Brain pericyte (primary cell): Measurements from ENCODE around the gene OGG1.

ENCODE experiments used
- DNase-seq: peaks from one replicate; pipeline ENCODE4 v3.0.0-alpha.2; 2012; ENCODE audit warnings: low read depth, low spot score

Gene OGG1

DNA sequence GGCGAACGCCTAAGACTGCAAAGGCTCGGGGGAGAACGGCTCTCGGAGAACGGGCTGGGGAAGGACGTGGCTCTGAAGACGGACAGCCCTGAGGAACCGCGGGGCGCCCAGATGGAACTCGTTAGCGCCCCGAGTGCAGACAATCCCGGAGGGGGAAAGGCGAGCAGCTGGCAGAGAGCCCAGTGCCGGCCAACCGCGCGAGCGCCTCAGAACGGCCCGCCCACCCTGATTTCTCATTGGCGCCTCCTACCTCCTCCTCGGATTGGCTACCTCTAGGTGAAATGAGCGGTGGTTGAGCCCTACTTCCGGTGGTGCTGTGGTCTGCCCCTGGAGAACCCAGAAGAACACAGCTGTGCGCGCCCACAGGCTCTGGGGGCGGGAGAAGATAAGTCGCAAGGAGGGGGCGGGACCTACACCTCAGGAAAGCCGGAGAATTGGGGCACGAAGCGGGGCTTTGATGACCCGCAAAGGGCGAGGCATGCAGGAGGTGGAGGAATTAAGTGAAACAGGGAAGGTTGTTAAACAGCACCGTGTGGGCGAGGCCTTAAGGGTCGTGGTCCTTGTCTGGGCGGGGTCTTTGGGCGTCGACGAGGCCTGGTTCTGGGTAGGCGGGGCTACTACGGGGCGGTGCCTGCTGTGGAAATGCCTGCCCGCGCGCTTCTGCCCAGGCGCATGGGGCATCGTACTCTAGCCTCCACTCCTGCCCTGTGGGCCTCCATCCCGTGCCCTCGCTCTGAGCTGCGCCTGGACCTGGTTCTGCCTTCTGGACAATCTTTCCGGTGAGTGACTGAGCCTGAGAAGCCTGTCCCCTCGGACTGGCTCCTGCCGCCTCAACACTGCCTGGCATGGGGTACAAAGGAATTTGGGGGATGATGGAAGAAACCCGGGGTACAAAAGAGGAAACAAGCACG lies at the start of gene OGG1:
TSS of gene OGG1 (plus strand) at position 308 of the 911 bp plus-strand sequence. CDS start at position 643, 335 bp downstream.
- peak; percentile 97 for DNase-seq

DNA sequence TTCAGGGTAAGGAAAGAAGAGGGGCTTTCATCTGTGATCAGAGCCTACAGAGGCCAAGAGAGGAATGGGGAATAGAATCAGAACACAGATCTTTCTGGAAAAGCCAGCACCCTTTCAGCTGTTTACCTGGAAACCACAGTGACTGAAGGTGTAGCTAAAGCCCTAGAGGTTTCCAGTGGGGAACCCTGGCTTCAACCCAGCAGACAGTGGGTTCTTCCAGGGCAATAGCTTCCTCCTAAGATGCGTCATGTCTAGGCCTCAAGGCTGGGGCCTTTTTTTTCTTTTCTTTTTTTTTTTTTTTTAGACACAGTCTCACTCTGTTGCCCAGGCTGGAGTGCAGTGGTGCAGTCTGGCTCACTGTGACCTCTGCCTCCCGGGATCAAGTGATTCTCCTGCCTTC lies 49.2 kb upstream of the OGG1 start:
- no peak for DNase-seq

DNA sequence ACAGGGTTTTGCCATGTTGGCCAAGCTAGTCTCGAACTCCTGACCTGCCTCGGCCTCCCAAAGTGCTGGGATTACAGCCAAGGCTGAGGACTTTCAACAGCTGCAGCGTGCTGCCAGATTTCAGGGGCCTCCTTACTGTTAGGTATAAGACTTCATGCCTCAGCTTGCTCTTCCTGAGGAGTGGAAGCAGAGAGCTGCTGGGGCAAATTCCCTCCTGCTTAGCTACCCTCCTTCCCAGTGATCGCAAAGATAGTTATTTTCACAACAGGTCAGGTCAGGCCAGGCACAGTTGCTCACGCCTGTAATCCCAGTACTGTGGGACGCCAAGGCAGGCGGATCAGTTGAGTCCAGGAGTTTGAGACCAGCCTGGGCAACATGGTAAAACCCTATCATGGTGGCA lies 48.7 kb upstream of the OGG1 start:
- no peak for DNase-seq

DNA sequence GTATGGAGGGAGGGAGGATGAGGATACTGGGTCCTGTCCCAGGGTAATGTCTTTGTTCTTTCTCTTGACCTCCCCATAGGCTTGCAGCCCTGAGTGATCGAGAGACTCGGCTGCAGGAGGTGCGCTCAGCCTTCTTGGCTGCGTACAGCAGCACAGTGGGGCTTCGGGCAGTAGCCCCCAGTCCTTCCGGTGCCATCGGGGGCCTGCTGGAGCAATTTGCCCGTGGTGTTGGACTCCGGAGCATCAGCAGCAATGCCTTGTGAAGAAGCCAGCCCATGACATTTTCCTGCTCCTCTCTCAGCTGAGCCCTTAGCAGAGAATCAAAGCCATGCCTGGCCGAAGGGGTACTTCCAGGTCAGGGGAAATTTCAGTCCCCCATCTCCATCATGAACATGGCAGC lies 48.0 kb upstream of the OGG1 start:
- no peak for DNase-seq

DNA sequence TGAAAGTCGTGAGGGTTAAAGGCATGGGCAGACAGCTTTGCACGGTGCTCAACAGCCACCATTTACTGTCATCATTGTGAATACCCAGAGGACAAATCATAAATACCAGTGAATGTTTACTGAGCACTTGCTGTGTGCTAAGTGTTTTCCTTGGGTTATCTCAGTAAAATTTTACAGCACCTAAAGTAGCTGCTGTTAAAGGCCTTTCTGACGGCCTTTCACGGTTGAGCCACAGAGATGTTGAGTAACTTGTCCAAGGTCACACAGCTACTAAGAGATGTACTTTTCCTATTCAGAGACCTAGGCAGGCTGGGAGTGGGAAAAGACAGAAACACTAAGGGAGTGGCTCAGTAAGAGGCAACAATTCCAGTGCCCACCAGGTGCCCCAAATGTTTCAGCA lies 46.5 kb upstream of the OGG1 start:
- no peak for DNase-seq

DNA sequence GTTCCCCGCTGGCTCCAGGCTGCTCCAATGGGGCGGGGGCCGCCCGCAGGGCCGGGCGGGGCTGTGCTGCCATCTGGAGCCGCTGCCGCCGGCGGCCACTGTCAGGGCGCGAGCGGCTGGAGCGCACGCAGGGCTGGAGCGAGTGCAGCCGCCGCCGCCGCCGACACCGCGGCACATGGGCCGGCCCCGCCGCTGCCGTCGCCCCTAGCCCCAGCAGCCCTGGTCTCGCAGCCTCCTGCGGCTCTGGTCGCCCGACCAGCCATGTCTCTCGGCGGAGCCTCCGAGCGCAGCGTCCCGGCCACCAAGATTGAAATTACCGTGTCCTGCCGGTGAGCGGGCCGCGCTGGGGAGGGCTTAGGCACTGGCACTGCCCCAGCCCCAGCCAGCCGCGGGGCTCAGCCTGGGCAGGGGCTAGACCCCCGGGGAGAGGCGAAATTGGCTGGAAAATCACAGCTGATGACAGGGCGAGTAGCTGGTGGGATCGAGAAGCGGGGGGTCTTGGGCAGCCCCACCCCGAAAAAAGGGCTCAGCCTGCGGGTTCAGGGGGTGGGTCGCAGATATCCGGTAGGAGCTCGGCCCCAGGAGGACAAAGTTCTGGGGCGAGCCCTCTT lies 45.9 kb upstream of the OGG1 start, which contains the start of gene CPNE9:
TSS of gene CPNE9 (plus strand) at position 98 of the 611 bp plus-strand sequence. CDS start at position 262, 164 bp downstream.
- no peak for DNase-seq

DNA sequence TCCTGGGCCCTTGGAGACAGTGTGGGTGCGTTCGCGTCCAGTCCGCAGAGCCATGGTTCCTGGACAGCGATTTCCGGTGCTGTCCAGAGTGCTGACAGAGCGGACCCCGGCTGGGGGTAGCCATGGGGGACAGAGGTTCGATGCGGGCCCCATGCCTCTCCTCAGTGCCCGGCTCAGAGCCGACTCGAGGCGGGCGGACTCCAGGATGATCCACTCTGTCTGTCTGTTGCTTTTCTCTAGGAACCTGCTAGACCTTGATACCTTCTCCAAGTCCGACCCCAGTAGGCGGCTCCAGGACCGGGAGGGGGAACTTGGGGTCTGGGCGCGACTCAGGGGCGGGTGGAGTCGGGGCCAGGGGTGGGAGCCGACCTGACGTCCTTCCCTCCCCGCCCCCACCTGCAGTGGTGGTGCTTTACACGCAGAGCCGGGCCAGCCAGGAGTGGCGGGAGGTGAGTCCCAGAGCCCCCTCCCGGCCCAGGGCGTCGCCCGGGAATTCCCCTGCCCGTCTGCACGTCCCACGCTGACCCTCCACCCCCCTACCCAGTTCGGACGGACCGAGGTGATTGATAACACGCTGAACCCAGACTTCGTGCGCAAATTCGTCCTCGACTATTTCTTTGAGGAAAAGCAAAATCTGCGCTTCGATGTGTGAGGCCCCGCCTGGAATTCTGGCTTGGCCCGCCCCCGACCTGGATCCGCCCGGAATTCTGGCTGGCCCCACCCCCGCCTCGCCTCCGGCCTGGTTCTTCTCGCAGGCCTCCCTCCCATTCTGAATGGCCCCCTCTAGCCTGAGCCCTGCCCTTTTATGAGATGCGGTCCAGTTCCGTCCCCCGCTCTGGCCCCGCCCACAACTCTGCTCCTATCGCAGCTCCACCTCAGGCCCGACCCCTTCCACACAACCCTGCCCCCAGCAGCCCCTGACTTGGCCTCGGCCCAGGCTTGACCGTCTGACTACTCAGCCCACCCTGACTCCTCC lies 45.1 kb upstream of the OGG1 start:
- DNase-seq = no peak

DNA sequence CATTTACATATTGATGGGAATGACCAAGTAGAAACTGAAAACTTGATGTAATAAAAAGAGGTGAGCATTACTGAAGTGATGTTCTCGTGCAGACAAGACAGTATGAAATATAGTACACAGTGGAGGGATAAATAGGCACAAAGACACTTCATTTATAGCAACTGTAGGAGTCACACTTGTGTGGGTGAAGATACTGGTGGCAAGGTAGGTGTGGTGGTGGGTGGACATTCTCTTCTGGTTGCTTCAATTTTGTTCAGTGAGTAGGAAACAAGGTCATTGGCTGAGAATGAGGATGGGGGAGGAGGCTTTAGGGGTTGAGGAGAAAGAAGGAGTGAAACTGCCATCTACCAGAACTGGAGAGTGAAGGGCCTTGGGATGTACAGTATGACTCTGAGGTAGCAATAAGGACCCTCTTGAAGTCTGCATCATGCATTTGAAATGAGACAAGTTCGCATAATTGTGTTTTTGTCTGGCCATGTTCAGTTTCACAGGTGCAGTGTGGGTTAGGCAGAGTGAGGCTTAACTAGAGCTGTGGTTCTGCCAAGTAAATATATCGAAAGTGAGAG lies 39.5 kb upstream of the OGG1 start:
- DNase-seq = no peak

DNA sequence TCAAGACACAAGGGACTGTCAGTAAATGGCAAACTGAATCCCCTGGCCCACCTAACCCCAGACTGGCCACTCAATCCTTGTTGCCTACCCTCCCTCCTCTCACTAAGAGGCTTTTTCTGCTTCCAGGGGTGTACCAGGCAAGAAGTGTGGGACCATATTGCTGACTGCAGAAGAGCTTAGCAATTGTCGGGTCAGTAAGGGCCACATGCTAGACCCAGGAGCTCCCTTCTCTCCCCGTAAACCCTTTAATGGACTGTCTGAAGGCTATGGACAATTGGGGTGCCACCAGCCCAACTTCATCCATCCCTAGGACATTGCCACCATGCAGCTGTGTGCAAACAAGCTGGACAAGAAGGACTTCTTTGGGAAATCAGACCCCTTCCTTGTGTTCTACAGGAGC lies 37.3 kb upstream of the OGG1 start:
- DNase-seq = no peak

DNA sequence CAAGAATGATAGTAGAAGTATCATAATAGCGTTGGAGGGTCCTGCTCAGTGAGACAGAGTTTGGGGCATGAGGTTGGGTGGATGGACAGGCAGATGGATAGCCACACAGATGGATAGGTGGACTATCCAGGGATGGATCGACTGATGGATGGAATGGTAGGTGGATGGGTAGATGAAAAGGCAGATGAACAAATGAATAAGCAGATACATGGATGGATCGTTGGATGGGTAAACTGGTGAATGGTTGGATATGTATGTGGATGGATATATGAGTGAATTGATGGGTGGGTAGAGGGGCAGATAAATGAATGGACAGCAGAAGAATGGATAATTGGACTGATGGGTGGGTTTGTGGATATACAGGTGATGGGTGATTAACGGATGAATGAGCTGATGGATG lies 36.6 kb upstream of the OGG1 start:
- DNase-seq = no peak

DNA sequence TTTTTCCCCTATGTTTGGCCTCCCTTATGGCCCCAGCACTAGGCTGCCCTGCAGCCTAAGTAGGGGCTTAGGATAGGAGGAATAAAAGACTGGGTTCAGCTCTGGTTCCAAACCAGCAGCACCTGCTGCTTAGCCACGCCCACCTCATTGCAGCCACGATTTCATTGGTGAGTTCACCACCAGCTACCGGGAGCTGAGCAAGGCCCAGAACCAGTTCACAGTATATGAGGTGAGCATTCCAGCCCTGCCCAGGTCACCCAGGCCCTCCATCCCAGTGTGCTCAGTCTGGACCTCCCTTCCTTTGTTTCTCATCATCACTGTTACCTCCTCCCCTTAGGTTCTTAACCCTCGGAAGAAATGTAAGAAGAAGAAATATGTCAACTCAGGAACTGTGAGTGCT lies 34.6 kb upstream of the OGG1 start:
- no peak for DNase-seq

DNA sequence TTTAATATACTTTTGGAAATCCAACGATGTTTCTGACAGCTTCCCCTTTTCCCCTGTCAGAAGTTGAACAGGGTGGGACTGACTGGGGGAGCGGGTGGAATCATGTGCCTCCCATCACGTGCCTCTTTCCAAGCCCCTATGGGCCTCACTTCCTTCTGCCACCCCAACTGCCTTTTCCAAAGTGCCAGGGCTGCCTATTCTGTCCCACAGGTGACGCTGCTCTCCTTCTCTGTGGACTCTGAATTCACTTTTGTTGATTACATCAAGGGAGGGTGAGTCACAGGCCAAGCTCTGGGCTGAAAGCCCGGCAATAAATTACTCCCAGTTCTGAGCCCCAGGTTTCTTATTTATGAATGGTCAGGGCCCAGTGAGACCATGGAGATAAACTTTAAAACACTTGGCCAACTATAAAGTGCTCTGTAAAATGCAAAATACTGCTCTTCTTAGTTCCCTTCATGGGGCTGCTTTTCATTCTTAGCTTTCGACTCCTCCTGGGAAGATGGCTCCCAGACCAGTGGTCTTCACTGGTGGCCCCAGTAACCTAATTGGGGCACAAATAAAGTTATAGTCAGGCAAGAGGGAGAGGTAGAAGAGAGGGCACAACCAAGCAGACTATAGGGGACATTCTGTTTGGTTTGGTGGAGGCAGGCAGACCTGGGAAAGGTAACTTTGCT lies 33.9 kb upstream of the OGG1 start:
- DNase-seq = no peak

DNA sequence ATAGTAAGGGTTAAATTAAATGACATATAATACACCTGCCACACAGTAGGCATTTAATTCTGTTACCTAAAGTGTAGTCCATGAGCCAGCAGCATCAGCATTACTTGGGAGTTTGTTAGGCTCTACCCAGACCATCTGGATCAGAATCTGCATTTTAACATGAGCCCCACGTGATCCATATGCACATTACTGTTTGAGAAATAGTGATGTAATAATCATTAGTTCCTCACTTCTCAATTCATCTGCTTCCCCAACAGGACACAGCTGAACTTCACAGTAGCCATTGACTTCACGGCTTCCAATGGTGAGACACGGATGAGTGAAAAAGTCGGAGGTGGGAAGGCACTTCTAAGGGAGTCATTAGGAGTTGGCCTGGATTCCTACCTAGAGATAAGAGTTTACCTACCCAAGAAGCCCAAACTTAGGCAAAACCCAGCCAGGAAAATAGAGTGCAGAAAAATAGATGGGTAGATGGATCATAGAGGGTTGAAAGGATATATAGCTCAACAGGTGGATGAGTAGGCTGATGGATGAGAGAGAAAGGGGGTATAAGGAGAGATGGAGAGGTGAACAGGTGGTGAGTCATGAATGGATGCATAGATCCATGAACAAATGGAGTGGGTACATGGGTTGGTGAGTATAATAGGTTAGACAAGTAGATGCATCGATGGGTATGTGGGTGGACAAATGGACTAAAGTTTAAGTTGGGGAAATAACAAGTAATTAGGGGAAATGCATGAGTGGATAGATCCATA lies 32.8 kb upstream of the OGG1 start:
- DNase-seq = no peak

DNA sequence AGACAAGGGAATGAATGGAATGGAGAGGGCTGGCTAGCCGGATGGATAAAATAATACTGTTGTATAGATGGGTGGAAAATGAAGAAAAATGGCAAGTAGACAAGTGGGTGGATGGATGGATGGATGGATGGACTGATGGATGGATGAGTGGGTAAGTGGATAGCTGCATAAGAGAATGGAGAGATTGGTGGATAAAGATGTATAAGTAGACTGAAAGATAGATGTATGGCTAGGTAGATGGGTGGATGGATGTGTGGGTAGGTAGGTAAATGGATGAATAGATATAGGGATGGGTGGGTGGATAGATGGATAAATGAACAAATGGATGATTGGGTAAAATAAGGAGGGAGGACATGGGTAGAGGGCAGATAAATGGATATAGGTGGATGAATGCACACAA lies 32.2 kb upstream of the OGG1 start:
- no peak for DNase-seq

DNA sequence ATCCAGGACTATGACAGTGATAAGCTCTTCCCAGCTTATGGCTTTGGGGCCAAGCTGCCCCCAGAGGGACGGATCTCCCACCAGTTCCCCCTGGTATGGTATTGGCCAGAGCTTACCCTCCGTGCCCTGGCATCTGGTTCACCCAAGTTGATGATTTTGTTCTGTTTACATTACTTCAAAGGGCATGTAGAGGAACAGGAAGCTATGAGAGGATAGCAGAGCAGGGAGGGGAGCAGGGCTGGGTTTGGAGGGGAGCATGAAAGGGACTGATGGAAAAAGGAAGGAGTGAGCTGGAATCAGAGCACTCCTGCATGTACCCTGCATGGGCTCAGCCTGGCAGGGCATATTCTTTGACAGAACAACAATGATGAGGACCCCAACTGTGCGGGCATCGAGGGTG lies 31.6 kb upstream of the OGG1 start:
- DNase-seq = no peak

DNA sequence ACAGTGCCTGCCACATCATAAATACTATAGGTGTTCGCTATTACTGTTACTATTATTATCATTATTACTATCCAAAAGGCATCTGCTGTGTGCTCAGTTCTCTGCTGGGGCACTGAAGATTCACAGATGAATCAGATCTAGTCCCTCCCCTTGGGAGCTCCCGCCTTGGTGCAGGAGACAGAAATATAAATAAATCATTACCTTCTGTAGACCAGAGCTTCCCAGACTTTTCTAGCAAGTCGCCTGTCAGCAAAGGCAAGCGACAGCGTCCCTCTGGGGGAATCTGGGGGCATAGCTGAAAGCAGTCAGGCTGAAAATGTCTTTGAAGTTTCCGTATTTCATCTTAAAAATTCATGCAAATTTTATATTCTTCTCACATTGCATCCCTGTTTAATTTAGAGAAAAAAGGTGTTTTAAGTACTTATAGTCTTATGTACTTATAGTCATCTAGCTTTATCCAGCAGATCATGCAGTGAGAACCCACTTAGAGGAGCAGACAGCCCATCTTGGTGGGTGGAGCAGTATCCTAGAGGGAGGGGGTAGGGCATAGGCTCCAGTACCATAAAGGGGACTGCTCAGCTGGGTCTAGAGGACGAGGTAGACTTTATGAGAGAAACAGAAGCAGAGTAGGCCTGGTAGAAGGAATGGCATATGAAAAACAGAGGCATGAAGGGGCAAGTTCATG lies 28.6 kb upstream of the OGG1 start:
- no peak for DNase-seq

DNA sequence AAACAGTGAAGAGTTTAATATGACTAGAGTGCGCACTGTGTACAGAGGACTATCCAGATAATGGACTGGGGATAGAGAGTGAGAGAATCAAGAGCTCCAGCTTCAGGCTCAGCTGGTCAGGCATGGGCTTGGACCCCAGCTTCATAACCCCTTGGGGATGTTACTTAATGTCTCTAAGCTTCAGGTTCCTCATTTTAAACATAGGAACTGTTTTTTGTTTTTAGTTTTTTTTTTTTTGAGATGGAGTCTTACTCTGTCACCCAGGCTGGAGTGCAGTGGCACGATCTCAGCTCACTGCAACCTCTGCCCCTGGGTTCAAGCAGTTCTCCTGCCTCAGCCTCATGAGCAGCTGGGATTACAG lies 28.1 kb upstream of the OGG1 start:
- DNase-seq = no peak

DNA sequence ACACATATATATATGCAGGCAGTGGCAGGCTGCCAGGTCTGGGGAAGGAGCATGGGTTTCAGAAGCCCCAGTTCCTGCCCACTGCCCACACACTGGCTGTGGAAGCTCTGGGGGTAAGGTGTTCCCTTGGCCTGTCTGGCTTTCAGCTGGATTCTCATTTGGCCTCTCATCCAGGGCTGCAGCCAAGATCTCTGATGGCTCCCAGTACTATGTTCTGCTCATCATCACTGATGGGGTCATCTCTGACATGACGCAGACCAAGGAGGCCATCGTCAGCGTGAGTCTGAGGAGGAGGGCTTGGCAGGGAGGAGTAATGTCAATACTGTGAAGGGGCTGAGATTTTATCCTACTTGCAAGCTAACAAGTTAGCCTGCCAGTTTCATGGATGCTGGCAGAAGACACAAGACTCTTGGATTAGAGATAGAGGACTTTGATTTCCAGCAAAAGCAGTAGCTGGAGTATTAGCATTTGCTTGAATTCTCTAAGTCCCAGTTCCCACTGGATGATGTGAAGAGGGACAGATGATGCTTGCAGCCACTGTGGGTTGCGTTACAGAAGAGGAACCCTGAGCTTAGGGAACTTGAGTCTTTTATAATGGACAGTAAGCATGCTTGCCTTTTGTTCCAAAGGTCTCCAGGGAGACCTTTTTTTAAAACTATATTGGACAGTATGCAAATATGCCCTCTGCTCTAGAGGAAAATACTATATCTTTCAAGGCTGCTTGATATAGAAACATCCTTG lies 23.8 kb upstream of the OGG1 start:
- no peak for DNase-seq

DNA sequence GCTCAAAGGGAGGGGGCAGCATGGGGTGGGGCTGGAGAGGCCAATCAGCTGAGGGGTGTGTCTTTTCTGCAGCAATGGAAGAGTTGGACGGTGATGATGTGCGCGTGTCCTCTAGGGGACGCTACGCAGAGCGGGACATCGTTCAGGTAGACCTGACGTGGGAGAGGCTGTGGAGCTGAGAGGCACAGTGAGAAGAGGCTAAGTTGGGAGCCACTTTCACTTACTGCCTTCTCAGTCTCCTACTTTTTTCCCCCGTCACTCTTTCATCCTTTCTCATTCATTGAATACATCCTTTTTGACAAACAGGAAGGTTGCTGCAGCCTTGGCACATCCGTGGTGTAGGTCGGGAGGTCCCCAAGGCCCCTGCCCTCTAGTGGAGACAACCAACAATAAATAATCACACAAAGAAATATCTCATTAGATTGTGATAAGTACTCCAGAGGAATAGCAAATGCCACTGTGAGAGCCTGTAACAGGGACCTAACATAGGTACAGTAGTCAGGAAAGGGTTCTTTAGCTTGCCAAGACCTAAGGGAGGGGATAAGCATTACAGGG lies 22.6 kb upstream of the OGG1 start:
- DNase-seq = no peak
